ENCODE results near the gene SH3BP1.
A peak's percentile ranks its signal among the peaks of the same experiment; 100 is the strongest.

The SH3BP1 gene

DNA sequence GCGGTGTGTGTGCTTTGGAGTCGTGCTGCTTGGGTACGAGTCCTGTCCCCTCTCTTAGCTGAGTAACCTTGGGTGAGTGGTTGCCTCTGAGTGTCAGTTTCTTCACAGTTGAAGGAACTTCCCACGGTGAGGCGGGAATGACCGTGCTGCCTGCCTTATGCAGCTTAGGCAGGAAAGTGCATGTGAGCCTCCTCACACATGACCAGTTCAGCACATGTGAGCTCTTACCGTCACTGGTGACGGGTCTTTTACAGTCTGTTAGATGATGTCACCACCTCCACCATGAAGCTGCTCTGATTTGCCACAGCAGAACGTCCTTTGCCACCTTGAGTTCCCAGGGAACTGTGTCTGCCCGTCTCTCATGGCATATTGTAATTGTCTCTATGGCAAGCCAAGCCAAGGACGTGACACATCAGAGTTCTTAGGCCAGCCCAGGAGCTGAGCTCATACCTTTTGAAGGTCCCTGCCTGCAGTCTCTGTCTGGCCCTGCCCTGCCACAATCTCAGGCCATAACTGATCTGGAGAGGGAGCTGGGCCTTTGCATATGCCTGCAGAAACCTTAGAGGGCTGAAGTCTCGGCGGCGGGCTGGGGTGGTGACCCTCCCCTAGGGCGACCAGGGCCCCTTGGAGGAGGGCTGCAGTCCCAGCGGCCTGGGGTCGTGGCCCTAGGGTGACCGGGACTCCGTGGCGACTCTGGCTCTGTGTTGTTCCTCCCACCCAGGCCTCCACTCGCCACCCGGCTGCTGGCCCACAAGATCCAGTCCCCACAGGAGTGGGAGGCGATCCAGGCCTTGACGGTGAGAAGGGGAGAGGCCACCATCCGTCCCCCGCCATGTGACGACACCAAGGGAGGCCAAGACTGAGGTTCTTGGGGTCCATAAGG lies 23.0 kb upstream of the SH3BP1 start:
- peak in 1 of 2 donors; percentile 51 for DNase-seq

DNA sequence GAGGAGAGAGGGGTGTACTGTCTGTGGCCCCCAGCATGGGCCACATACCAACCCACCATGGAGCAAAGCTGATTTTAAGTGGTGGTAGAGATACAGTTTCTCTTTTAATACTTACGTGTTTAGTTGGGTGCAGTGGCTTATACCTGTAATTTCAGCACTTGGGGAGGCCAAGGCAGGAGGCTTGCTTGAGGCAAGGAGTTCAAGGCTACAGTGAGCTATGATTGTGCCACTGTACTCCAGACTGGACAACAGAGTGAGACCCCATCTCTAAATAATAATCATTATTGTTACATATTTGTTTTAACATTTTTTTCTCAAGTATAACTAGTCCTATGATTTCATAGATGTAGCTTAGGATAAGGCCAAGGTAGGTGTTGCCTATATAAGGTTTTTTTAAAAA lies 22.0 kb upstream of the SH3BP1 start:
- DNase-seq: no peak

DNA sequence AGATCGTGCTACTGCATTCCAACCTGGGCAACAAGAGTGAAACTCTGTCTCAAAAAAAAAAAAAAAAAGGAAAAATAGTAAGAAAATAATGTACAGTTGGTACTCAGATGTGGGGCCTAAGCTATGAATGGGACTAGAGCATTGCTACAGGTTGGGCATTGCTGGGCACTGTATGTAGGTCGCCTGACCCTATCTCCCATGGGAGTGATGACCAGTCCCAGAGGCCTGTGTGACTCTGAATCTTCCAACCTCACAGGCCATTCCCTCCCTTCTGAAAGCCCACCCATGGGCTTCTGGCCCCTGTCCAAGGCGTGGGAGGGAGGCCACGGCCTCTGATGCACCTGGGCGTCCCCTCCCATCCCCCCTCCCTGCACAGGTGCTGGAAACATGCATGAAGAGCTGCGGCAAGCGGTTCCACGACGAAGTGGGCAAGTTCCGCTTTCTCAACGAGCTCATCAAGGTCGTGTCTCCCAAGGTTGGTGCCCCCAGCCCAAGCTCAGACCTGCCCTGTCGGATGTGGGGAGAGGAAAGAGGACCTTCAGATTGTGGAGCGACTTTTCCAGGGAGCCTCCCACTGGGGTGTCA lies 21.3 kb upstream of the SH3BP1 start:
- no peak for DNase-seq

GRCh38 chr22:37618674-37619073 lies 20.8 kb upstream of the SH3BP1 start:
- DNase-seq: no peak

DNA sequence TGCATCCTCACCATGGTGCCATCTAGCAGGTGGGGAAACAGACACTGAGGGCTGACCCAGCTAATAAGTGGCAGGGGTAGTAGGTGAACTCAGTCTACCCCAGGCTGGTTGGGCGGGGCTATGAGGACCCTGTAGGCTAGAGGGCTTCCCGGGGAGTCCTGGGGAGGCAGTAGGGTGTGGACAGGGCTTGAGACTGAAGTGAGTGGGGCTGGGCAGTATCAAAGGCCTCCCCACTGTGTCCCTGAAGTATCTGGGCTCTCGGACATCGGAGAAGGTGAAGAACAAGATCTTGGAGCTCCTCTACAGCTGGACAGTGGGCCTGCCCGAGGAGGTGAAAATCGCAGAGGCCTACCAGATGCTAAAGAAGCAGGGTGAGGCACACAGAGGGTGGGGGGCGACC lies 19.5 kb upstream of the SH3BP1 start:
- no peak for DNase-seq

GRCh38 chr22:37621352-37621860 lies 18.1 kb upstream of the SH3BP1 start:
- DNase-seq: no peak

GRCh38 chr22:37623075-37624016 lies 16.1 kb upstream of the SH3BP1 start:
- DNase-seq: peak in 1 of 2 donors; percentile 72

GRCh38 chr22:37624017-37624365 lies 15.5 kb upstream of the SH3BP1 start:
- DNase-seq: no peak

DNA sequence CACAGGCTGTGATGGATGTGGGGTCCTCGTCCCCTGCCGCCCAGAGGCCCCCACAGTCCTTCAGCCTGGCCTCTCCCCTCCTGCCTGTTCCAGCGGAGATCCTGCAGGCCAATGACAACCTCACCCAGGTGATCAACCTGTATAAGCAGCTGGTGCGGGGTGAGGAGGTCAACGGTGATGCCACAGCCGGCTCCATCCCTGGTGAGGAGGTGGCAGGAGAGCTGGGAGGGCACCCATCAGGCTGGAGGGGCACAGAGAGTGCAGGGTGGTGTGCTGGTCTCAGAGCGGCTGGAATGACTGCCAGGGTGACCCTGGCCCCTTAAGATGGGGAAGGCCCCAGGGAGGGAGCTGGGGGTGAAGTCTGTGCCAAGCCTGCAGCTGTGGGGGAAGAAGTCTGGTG lies 14.6 kb upstream of the SH3BP1 start:
- no peak for DNase-seq

DNA sequence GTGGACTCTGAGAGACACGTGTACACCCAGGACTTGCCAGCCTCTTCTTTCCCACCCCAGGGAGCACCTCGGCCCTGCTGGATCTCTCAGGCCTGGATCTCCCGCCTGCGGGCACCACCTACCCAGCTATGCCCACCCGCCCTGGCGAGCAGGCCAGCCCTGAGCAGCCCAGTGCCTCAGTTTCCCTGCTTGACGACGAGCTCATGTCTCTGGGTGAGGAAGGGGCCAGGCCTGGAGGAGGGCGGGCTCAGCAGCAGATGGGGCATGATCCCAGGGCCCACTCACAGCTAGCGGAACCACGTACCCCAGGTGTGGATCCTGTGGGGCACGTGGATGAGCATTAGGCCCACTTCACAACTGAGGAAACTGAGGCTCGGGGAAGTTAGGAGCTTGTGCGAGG lies 13.7 kb upstream of the SH3BP1 start:
- DNase-seq: no peak

DNA sequence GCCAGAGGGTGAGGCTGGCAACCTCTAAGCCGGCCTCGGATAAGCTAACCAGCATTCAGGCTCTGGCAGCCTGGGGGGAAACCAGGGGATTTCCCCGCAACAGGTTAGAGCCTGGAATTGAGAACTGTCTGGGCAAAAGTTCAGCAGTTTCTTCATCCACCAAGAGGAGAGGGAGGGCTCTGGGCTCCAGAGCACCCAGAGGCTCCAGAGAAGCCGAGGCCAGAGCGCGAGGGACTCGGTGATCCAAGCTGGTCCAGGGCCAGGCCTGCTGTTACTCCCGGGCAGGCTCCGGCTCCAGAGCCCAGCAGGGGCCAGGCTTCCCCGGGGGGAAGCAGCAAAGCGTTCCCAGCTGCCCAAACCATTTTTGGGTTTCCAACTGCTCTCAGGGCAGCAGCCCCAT lies 13.3 kb upstream of the SH3BP1 start:
- peak; percentile 41 to 57 for DNase-seq

DNA sequence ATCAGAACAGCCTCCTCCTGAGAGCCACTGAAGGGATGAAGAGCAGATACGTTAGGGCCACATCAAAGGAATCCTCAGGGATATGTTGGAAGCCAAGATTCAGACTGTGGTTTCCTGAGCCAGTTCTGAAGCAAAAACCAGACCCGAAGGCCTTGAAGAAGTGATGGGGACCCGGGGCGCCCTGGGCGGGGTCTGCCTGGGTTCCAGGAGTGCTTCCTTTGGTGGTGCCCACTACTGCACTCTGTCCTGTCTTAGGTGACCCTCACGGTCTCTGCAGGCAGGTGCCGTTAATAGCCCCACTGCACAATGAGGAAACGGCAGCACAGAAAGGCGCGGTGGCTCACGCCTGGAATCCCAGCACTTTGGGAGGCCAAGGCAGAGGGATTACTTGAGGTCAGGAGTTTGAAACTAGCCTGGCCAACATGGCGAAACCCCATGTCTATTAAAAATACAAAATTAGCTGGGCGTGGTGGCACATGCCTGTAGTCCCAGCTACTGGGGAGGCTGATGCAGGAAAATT lies 12.9 kb upstream of the SH3BP1 start:
- no peak for DNase-seq

DNA sequence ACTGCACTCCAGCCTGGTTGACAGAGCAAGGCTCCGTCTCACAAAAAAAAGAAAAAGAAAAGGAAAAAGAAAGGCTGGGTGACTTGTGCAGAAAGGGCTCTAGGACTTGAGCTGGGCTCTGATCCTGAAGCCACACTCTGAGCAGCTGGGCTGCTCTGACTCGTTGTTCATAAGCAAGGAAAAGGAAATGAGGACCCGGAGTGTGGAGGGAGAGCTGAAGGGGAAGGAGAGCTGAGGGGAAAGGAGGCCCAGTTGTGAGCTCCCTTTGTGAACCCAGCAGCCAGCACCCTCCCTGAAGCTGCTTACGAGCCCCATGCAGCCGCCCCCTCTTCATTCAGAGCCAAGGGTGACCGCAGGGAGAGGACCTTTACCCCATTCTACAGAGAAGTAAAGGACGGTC lies 12.3 kb upstream of the SH3BP1 start:
- no peak for DNase-seq

GRCh38 chr22:37627545-37627944 lies 11.9 kb upstream of the SH3BP1 start:
- DNase-seq: no peak

DNA sequence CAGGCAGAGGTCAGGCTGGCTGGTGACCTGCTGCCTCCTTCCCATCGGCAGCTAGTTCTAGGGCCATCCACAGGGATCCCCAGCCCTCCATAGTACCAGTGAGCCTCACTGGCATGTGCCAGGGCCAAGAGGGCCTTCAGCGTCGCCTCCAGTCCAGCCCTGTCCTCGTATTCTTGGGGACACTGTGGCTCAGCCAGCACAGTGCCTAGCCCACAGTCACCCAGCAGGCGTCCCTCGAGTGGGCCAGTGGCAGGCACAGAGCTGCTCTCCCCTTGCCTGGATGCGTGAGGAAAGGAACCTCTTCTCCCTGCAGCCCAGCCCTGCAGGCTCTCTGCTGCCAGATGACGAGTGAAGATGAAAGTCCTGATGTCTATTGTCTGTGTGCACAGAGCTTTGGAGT lies 10.6 kb upstream of the SH3BP1 start:
- DNase-seq: no peak

DNA sequence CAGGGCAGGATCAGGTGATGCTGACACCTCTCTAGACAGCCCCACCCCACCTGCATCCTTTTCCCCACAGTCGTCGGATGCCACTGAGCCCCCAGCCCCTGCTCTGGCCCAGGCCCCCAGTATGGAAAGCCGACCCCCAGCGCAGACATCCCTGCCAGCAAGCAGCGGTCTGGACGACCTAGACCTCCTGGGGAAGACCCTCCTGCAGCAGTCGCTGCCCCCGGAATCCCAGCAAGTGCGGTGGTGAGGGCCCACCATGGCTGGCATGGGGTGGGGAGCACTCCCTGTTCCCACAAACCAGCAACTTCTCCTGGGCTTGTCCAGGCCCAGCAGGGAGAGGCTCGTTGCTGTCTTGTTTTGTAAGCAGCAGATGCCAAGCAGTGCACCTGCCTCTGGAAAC lies 9.5 kb upstream of the SH3BP1 start:
- DNase-seq: no peak

DNA sequence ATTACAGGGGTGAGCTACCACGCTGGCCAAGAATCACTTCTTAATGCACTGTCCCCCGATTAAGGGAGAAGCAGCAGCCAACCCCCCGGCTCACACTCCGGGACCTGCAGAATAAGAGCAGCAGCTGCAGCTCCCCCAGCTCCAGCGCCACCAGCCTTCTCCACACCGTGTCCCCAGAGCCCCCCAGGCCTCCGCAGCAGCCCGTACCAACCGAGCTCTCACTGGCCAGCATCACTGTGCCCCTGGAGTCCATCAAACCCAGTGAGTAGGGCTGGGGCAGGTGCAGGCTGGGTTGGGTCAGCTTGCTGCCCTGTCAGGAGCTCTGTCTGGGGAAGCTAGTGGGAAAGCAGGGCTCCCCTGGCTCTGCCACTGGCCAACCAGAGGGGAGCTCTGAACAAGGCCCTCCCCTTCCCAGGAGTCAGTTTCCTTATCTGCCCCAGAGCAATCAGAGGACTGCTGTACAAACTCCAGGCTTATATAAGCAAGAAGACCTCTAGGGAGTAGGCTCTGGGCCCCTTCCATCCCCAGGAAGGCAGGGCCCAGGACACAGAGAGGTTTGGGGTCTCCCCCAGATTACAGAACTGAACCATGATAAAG lies 8.5 kb upstream of the SH3BP1 start:
- no peak for DNase-seq

GRCh38 chr22:37631448-37632173 lies 7.9 kb upstream of the SH3BP1 start:
- no peak for DNase-seq

- DNase-seq: no peak
These were observed 7.0 kb upstream of the SH3BP1 start for GRCh38 chr22:37632174-37633088.

DNA sequence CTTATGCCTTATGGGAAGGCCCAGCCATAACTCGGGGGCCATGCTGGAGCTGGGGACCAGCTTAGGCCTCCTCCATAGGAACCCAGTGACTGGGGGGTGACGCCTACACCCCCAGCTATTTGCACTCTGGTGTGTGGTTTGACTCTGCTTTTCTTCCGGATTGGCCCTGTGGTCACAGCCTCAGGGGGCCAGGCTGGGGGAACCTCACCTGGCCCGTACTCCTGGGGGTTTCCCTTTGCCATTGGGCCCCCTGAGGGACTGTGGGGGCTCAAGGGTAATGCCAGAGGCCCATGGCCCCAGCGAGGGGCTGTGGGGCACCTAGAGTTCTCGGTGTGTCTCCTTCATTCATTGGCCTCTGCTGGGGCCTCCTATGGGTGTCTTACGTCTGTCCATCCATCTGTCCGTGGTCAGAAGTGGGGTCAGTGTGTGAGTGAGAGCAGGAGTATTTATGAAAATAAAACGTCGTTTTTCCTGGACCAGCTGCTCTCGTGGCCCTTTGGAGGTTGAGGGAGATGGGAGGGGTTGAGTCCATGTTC lies 6.3 kb upstream of the SH3BP1 start:
- no peak for DNase-seq
